ENCODE data around the gene TMEM221. TPM values are rescaled to one million over a fixed set of nuclear protein-coding genes. Genes with fewer than 3 reads are reported as not detected.
A peak's percentile ranks its signal among the peaks of the same experiment; 100 is the strongest.

Gene TMEM221
- not detected for total RNA-seq
- 0 reads per million in 2 donors for total RNA-seq

DNA sequence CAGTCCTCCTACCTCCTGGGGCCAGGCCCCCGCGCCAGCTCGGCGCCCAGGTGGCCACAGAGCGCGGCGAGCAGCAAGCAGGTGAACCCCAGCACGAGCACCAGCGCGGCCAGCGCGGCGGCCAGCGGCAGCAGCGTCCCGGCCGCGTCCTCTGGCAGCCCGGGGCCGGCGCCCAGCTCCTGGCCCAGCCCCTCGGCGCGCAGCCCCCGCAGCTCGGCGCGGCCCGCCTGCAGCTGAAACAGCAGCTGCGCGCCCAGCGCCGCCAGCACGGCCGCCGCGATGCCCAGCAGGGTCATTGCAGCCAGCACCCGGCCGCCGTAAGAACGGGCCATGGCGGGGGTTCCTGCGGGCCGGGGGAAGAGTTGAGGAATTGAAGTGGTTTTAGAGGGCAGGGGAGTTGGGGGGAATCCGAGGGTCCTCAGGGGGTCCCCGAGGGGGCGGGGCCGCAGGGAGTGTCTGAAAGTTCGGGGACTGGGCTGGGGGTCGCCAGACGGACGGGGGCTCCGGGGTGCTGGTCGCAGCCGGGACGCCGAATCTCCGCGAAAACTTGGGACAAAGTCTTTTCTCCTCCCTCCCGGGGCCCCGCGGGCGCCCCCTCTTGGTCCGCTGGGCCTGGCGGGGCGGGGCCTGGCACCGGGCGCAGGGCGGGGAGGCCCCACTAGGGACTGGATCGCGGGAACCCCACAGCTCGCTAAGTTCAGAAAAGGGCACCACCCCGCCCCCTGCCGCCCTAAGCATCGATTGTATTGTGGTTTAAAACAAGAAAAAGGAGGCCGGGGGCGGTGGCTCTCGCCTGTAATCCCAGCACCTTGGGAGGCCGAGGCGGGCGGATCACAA lies at the start of gene TMEM221:
TMEM221 (minus strand) TSS at position 538 of the 837 bp plus-strand sequence; CDS start at position 332, 206 bp downstream.
- Mint-ChIP-seq H3K27me3 (peaks cover 9% of the 10 kb centered on the region), H3K4me1 (peaks cover 8% of the 10 kb centered on the region), H3K27ac (no peak within 1 kb of the TSS), H3K4me3 (peak within 1 kb of the TSS; percentile 72), H3K36me3 (ENCODE audit: low read depth) (no peaks in the 10 kb centered on the region)
- ATAC-seq (peak; percentile 88), DNase-seq (peak; percentile 45 to 49 (median 45))
- no peaks in the 10 kb centered on the region for H3K9me3 ChIP-seq (ENCODE audit: control insufficient read depth, low read length, poor library complexity, severe bottlenecking)

DNA sequence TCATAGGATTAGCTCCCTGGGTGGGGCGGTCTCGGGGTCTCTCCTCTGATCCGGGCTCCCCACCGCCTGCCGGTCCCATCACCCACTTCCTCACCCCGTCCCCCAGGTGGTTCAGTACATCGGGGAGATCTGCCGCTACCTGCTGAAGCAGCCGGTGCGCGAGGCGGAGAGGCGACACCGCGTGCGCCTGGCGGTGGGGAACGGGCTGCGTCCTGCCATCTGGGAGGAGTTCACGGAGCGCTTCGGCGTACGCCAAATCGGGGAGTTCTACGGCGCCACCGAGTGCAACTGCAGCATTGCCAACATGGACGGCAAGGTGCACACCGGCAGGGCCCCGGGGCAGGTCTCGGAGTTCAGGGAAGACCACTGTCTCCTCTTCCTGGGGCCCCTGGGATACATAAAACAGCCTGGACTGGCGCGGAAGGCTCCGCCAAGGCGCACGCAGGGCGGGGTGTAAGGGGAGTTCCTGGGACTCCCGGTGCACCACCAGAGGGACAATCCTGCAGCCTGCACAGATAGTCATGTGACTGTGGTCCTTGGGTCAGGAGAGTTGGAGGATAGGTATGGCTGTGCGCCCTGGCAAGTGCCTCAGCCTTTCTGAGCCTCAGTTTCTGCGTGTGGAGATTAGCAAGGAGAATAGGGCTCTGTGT lies 48.8 kb upstream of the TMEM221 start:
- ATAC-seq (no peak), DNase-seq (no peak)
- H3K27ac Mint-ChIP-seq, result no peak overlapping the region
- H3K4me1 Mint-ChIP-seq, result peaks cover 17% of the 10 kb centered on the region
- H3K9me3 ChIP-seq (ENCODE audit: control insufficient read depth, low read length, poor library complexity, severe bottlenecking), result no peaks in the 10 kb centered on the region
- H3K27me3 Mint-ChIP-seq, result no peaks in the 10 kb centered on the region
- peaks cover 3% of the 10 kb centered on the region for H3K36me3 Mint-ChIP-seq (ENCODE audit: low read depth)
- no peak overlapping the region for H3K4me3 Mint-ChIP-seq

DNA sequence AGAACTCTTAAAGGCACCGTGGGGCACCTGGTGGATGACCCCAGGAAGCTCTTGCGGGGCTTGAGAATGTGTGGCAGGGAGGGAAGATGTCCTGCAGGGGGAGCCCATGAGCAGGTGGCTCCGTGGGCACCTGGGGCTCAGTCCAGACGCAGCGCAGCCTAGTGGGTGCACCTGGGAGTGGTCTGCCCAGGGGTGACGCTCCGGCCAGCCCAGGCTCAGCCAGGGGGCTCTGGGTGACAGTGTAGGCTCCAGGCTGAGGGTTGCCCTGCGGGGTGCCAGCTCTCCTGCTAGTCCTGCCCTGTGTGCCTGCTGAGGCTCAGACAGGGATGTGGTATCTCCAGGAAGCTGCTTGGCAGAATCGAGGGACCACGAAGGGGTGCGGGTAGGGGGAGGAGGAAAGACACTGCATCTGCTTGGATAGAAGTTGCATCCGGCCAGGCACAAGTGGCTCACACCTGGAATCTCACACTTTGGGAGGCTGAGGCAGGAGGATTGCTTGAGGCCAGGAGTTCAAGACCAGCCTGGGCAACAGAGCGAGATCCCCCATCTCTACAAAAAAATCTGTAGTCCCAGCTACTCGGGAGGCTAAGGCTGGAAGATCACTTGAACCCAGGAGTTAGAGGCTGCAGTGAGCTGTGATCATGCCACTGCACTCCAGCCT lies 48.0 kb upstream of the TMEM221 start:
- no peaks in the 10 kb centered on the region for H3K27me3 Mint-ChIP-seq
- H3K27ac Mint-ChIP-seq, result no peak overlapping the region
- H3K4me1 Mint-ChIP-seq, result peaks cover 17% of the 10 kb centered on the region
- H3K9me3 ChIP-seq (ENCODE audit: control insufficient read depth, low read length, poor library complexity, severe bottlenecking), result no peaks in the 10 kb centered on the region
- H3K4me3 Mint-ChIP-seq, result peak overlapping the region; percentile 39
- DNase-seq, result peak; percentile 61 to 72 (median 63)
- ATAC-seq, result peak; percentile 99
- peaks cover 3% of the 10 kb centered on the region for H3K36me3 Mint-ChIP-seq (ENCODE audit: low read depth)

DNA sequence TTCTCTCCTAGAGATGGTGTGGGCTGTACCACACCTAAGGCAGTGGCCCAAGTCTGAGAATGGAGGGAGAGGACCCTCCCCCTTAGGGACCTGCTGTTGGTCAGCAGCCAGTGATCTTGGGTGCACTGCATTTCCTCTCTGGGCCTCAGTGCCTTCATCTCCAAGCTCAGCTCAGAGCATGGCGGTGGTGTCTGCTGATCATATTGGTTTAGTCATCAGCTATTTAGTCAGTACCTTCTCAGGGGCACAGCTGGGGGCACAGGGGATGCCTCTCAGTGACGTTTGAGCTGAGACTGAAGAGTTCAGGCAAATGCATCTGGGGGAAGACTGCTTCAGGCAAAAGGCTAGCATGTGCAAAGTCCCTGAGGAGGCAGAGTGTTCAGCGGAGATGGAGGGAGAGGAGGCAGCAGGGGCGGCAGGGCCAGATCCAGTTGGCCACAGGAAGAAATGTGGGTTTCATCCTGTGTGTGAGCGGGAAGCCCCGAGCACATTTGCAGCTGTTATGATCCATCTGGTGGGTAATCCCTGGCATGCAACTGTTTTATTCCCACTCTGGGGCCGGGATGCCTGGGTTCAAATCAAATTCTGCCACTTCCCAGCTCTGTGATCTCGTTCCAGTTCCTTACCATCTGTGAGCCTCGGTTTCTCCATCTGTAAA lies 47.3 kb upstream of the TMEM221 start:
- no peak overlapping the region for H3K4me3 Mint-ChIP-seq
- no peak for DNase-seq
- no peak for ATAC-seq
- H3K9me3 ChIP-seq (ENCODE audit: control insufficient read depth, low read length, poor library complexity, severe bottlenecking), result no peaks in the 10 kb centered on the region
- no peaks in the 10 kb centered on the region for H3K36me3 Mint-ChIP-seq (ENCODE audit: low read depth)
- H3K27me3 Mint-ChIP-seq, result no peaks in the 10 kb centered on the region
- H3K27ac Mint-ChIP-seq, result no peak overlapping the region
- H3K4me1 Mint-ChIP-seq, result peaks cover 17% of the 10 kb centered on the region

DNA sequence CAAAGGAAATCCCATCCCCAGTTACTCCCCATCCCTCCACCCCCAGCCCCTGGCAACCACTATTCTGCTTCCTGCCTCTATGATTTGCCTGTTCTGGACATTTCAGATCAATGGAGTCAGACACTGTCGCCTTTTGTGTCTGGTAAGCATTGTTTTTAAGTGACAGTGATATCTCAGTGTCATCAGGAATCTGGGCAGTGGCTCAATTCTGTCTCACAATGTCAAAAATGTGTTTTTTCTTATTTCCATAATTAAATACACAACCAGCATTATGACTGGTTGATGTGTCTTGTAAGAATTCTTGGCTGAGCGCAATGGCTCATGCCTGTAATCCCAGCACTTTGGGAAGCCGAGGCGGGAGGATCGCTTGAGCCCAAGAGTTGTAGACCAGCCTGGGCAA lies 42.8 kb upstream of the TMEM221 start:
- H3K9me3 ChIP-seq (ENCODE audit: control insufficient read depth, low read length, poor library complexity, severe bottlenecking), result no peaks in the 10 kb centered on the region
- H3K36me3 Mint-ChIP-seq (ENCODE audit: low read depth), result no peaks in the 10 kb centered on the region
- H3K27ac Mint-ChIP-seq, result peak overlapping the region; percentile 85
- no peaks in the 10 kb centered on the region for H3K27me3 Mint-ChIP-seq
- H3K4me3 Mint-ChIP-seq, result no peak overlapping the region
- H3K4me1 Mint-ChIP-seq, result peaks cover 16% of the 10 kb centered on the region
- ATAC-seq, result no peak
- no peak for DNase-seq

DNA sequence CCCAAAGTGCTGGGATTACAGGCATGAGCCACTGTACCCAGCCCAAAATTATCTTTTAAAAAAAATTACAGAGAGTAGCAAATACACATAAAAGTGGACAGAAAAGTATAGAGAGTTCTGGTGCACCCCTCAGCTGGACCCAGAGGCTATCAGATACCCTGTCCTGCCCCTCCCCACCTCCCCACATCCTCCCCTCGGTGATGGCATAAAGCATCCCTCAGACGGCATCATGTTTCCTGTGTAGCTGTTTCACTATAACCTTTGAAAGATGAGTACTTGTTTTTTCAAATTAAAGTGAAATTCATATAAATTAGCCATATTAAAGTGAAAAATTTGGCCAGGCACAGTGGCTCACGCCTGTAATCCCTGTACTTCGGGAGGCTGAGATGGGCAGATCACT lies 41.9 kb upstream of the TMEM221 start:
- no peak for DNase-seq
- ATAC-seq, result peak; percentile 68

DNA sequence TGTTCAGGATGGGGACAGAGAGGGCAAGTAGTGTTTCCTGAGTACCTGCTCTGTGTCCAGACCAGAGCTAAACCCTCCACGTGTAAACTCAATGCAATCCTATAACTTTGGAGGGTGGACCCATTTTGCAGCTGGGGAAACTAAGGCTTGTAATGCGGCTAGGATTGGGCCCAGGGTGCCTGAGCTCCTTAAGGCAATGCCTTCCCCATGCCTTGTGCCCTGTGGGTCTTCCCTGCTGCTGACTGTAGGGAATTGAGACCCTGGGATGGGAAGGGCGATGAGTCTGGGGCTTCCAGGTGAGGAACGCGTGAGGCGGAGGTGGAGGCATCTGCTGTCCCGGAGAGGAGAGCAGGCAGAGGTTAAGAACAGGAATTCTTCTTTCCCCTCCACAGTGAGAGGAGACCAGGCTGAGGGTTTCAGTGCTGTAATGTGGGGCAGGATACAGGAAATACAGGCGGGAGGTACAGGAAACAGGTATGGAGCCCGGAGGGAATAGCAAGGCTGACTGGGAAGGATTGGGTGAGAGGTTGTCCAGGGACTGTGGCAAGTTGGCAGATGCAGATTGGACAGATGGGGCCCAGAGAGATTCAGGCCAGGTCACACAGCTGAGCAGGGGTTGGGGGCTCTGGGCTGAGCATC lies 41.0 kb upstream of the TMEM221 start:
- H3K27me3 Mint-ChIP-seq, result no peaks in the 10 kb centered on the region
- H3K9me3 ChIP-seq (ENCODE audit: control insufficient read depth, low read length, poor library complexity, severe bottlenecking), result no peaks in the 10 kb centered on the region
- H3K4me1 Mint-ChIP-seq, result peaks cover 13% of the 10 kb centered on the region
- peaks cover 1% of the 10 kb centered on the region for H3K36me3 Mint-ChIP-seq (ENCODE audit: low read depth)
- peak overlapping the region; percentile 69 for H3K4me3 Mint-ChIP-seq
- DNase-seq, result no peak
- H3K27ac Mint-ChIP-seq, result no peak overlapping the region
- no peak for ATAC-seq

More for the DNA sequence above, 41.9 kb upstream of the TMEM221 start:
- Mint-ChIP-seq H3K36me3 (ENCODE audit: low read depth) (no peaks in the 10 kb centered on the region), H3K27me3 (no peaks in the 10 kb centered on the region), H3K27ac (peak overlapping the region; percentile 85), H3K4me1 (peaks cover 11% of the 10 kb centered on the region), H3K4me3 (no peak overlapping the region)
- H3K9me3 ChIP-seq (ENCODE audit: control insufficient read depth, low read length, poor library complexity, severe bottlenecking), result no peaks in the 10 kb centered on the region

DNA sequence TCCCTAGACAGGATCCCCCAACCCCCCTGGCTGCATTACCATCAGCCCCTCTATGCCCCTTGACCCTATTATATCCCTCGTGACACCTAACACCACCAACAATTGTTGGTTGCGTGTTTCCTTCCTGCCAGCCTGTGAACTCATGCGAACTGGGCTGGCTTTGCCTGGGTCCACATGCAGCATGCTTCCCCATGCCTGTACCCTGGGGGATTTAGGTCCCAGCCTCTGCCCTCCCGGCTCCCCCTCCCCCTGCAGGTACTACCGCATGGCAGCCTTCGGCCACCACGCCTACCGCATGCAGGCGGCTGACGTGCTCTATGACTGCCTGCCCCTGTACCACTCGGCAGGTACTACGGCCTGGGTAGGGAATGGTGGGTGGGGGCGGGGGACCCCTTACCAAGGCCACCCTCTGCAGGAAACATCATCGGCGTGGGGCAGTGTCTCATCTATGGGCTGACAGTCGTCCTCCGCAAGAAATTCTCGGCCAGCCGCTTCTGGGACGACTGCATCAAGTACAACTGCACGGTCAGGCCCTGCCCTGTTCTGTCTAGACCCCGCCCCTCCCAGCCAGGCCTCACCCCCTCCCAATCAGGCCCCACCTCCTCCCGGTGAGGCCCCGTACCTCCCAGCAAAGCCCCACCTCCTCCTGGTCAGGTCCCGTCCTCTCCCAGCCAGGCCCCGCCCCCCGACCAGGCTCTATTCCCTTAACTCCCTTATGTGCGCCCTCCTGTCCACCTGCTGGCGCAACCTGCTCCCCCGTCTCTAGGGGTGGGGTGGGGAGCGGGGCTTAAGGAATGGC lies 40.3 kb upstream of the TMEM221 start:
- Mint-ChIP-seq H3K27ac (peak overlapping the region; percentile 54), H3K36me3 (ENCODE audit: low read depth) (peaks cover 3% of the 10 kb centered on the region), H3K27me3 (no peaks in the 10 kb centered on the region), H3K4me1 (peaks cover 15% of the 10 kb centered on the region), H3K4me3 (peak overlapping the region; percentile 47)
- ATAC-seq, result peak; percentile 88
- no peaks in the 10 kb centered on the region for H3K9me3 ChIP-seq (ENCODE audit: control insufficient read depth, low read length, poor library complexity, severe bottlenecking)
- DNase-seq, result peak in 2 of 3 donors; percentile 53 to 76

DNA sequence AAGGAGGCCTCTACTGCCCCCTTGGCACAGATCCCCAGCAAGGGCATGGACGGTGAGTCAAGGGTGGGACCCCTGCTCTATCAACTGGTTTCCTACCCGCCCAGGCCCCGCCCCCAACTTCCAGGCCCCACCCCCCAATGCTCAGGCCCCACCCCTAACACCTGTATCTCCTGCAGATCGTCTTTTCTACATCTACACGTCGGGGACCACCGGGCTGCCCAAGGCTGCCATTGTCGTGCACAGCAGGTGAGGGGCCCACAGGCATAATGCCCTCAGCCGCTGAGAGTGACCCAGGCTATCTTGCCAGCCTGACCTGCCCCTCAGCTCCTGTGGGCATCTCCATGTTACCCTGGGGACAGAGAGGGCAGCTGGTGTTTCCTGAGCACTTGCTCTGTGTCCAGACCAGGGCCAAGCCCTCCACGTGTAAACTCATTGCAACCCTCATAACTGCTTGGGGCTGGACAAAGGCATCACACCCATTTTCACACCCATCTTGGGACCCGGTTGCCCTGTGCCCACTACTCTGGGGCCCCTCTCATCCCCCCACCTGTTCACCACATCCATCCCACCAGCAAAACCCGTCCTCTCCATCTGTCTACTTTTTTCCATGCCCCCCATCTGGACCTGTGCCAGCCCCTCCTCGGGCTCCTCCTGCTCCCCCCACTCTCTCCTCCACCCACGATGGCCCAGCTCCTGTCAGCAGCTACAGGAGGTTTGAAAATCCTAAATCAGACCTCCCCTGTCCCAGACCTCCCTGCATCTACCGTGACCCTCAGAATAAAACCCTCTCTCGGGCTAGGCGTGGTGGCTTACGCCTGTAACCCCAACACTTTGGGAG lies 39.0 kb upstream of the TMEM221 start:
- peak overlapping the region; percentile 54 for H3K27ac Mint-ChIP-seq
- ATAC-seq (no peak), DNase-seq (no peak)
- H3K9me3 ChIP-seq (ENCODE audit: control insufficient read depth, low read length, poor library complexity, severe bottlenecking), result no peaks in the 10 kb centered on the region
- no peaks in the 10 kb centered on the region for H3K27me3 Mint-ChIP-seq
- H3K4me3 Mint-ChIP-seq, result no peak overlapping the region
- peaks cover 3% of the 10 kb centered on the region for H3K36me3 Mint-ChIP-seq (ENCODE audit: low read depth)
- peaks cover 19% of the 10 kb centered on the region for H3K4me1 Mint-ChIP-seq

DNA sequence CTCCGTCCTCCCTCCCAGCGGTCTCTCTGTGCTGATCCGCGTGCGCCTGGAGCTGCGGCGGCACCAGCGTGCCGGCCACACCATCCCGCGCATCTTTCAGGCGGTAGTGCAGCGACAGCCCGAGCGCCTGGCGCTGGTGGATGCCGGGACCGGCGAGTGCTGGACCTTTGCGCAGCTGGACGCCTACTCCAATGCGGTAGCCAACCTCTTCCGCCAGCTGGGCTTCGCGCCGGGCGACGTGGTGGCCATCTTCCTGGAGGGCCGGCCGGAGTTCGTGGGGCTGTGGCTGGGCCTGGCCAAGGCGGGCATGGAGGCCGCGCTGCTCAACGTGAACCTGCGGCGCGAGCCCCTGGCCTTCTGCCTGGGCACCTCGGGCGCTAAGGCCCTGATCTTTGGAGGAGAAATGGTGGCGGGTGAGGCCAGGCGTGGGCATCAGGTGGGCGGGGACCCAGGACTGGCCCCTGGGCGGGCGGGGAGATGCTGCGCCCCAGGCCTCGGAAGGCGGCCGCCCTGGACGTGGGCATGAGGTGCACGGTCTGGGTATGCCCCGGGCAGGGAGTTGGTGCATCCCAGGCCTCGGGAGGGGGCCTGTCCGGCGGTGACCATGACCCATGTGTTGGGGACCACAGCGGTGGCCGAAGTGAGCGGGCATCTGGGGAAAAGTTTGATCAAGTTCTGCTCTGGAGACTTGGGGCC lies 38.2 kb upstream of the TMEM221 start:
- no peaks in the 10 kb centered on the region for H3K27me3 Mint-ChIP-seq
- DNase-seq, result no peak

More for the DNA sequence above, 38.2 kb upstream of the TMEM221 start:
- H3K9me3 ChIP-seq (ENCODE audit: control insufficient read depth, low read length, poor library complexity, severe bottlenecking), result no peaks in the 10 kb centered on the region
- H3K4me1 Mint-ChIP-seq, result peaks cover 19% of the 10 kb centered on the region
- H3K4me3 Mint-ChIP-seq, result no peak overlapping the region
- peaks cover 3% of the 10 kb centered on the region for H3K36me3 Mint-ChIP-seq (ENCODE audit: low read depth)
- no peak for ATAC-seq
- no peak overlapping the region for H3K27ac Mint-ChIP-seq

Data from T-helper 17 cell (primary cell).